GM19372 (cell line): ENCODE results near the gene GSTM4.

Experiments
- ATAC-seq: cut with Tn5 transposase; IDR thresholded peaks from one replicate; pipeline ENCODE4 v1.9.1; 2021; ENCODE audit warnings: mild to moderate bottlenecking, low read depth, moderate library complexity; ENCODE audit not compliant: unreplicated experiment

The GSTM4 gene

DNA sequence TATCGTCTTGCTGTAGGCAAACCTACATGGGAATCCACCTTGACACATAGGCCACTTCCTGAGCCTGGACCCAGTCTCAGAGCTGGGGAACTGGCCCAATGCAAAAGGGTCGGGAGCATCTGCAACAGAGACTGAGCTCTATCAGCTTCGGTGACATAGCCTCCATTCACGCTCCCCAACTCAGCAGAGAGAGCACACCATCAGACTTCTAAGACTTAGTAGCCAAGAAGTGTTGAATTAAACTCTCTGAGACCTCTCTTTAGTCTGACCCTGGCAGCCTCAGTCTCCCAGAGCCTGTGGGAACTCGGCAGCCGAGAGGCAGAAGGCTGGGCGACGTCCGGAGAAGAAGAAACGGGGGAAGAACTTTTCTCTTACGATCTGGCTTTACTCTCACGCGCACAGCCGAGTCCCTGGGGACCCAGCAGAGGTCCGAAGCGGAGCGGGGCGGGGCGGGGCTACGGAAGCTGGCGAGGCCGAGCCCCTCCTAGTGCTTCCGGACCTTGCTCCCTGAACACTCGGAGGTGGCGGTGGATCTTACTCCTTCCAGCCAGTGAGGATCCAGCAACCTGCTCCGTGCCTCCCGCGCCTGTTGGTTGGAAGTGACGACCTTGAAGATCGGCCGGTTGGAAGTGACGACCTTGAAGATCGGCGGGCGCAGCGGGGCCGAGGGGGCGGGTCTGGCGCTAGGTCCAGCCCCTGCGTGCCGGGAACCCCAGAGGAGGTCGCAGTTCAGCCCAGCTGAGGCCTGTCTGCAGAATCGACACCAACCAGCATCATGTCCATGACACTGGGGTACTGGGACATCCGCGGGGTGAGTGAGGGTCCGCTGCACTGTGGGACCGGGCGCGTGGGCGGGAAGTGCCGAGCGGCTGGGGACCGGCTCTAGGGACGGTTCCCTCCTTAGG is at the start of gene GSTM4:
TSS of gene GSTM4 (plus strand) at position 485 of the 905 bp plus-strand sequence. CDS start at position 776, 291 bp downstream.
- peak; percentile 89 for ATAC-seq

- ATAC-seq = no peak
Measured at GRCh38 chr1:109609881-109610280, 46.0 kb upstream of the GSTM4 start.

DNA sequence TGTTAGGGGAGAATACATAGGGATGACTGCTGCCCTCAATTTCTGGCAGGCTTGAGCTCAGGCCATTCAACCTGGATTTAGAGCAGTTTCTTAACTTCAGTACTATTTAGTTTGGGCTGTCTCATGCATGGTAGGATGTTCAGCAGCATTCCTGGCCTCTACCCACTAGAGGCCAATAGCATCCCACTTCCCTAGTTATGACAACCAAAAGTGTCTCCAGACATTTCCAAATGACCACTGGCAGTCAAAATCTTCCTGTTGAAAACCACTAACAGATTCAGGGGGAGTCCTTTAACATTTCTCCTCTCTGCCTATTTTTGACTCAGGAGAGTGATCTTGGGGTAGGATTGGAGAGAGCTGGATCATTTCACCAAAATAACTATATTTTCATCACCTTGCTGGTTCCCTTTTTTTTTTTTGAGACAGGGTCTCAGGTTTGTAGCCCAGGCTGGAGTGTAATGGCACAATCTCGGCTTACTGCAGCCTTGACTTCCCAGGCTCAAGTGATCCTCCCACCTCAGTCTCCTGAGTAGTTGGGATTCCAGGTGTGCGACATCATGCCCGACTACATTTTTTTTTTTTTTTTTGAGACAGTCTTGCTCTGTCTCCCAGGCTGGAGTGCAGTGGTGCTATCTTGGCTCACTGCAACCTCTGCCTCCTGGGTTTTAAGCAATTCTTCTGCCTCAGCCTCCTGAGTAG is 45.1 kb upstream of the GSTM4 start:
- no peak for ATAC-seq

DNA sequence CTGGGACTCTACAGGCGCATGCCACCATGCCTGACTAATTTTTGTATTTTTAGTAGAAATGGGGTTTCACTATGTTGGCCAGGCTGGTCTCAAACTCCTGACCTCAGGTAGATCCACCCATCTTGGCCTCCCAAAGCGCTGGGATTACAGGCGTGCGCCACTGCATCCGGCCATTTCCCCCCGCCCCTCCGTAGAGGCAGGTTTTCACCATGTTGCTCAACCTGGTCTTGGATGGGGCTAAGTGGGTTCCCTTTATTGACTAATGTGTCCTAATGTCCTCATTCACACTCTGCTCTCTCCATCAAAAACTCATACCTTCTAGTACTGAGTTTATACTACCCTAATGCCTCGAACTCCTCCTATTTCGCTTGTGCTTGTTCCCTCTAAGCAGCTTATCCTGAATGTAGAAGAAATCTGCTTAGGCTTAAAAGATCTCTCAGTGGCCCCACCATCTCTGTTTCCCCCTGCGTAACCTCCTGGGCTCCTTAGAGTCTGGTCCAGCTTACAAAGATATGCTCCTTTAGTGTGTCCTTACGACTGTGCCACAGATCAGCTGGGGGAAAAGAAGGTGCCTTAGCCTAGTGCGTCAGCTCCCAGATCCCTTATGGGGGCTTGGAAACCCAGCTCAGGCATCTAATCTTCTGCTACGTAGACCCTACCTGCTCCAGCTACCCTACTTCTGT is 44.5 kb upstream of the GSTM4 start:
- ATAC-seq = no peak

GRCh38 chr1:109613361-109614147 is 42.3 kb upstream of the GSTM4 start:
- ATAC-seq = no peak

DNA sequence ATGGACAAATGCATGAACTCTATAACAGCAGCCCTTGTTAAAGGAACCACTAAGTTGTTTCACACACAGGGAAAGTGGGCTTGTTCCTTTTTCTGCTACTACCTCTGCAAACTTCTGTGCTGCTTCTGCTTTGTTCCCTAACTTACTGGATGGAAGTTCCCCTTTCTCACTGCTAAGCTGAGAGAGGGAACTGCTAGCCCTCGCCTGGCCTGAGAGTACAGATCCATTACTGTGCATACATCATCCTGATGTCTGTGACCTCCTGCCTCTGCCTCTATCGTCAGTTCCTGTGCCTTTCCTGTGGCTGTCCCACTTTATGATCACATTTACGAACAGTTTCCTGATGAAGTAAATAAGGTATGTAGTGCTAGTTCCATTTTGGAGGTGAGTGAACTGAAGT is 40.0 kb upstream of the GSTM4 start:
- ATAC-seq = no peak

DNA sequence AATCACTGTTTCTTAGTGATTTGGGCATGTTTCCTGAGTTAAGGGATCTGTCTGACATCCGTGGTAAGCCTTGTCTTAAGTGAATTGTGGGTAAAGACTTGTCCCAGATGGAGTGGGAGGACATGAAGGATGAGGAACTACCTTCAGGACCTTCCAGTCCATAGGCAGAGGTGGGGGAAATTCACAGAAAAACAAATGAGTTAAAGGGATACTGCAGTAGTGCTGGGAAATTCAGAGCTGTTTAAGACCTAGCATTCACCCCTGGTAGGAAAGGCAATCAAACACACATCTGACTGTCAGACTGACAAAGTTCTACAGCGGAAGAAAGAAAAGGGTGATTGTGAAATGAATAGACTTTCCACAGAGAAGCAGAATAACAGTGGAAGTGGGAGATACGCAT is 39.5 kb upstream of the GSTM4 start:
- ATAC-seq = no peak

DNA sequence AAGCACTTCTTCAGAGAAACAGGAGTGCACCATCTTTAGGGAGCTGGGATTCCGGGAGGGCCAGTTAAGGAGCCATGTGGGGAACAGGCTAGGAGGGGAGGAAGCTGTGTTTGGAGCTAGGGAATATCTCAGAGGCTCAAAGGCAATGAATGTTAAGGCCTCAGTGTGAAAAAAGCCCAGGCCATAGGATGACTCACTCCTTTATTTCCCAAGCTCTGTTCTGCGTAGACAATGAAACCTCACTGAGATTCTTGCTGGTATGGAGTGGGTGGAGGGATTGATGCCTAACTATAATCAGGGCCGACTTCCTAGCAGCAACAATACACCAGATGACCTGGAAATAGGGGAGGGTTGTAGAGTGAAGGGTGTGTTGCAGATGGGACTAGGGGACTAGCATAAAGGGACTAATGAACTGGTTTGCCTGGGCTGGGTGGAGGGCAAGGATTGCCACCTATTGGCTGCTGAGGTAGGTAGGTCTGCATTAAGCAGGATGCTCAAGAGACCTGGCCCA is 38.6 kb upstream of the GSTM4 start:
- no peak for ATAC-seq

DNA sequence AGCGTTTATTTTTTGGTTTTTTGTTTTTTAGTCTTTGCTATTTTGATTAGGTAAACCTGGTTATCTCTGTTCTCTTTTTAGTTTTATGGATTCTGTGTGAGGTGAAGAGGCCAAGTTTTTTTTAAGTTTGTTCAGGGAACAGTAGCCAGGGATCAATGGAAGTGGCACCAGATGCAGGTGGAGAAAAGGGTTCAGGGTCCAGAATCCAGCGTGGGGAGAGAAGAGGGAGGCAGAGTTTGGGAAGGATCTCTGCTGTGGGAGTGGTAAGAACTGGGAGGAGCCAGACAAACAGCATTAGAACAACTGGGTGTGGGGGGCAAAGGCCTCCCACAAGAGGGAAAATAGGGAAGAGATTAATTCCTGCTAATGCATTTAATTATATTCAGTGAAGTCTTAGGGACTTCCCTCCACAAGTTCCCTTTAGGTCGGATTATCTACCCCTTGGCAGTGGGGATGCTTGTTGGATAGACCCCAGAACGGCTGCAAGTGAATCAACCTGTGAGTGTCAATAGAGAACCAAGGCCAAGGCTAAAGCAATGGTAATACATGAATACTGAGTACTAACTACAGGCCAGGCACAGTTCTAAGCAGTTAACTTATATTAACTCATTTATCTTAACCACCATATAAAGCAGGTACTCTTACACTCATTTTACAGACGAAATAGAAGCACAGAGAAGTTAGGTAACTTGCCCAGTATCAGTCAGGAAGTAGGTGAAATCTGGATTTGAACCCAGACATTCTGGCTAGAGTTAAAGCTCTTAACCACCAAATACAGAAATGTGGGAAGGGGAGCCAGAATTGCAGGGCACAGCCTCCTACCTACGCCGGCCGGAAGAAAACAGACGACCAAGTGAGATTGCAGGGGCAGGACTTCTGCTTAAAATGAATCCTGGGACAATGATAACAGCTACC is 37.0 kb upstream of the GSTM4 start:
- ATAC-seq = no peak

GRCh38 chr1:109619576-109620400 is 36.1 kb upstream of the GSTM4 start, which contains the start of the genes AMPD2 and GNAT2:
Gene AMPD2, plus strand, starts transcription at chr1:109619837. Its CDS starts 1,339 bp downstream, at chr1:109621176.
Gene GNAT2, minus strand, starts transcription at chr1:109619616. Its CDS starts 6,746 bp downstream, at chr1:109612870.
- ATAC-seq = peak; percentile 60

DNA sequence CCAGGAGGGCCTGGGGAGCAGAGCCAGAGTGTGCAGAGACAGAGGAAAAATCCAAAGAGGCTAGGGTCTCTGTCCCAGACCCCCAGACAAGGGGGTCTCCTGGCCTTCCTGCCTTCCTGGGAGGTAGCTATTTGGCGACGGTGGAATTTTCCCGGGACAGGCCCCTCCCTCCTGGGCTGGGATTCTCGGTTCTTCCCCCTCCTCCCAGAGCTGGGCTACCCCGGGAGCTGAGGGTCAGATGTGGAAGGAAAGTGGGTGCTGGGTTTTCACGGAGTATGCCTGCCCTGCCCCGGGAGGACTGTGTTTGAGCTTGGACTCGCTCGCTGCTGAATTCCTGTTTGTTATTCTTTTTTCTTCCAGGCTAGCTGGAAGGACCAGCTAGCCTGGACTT is 35.5 kb upstream of the GSTM4 start:
- ATAC-seq = no peak

DNA sequence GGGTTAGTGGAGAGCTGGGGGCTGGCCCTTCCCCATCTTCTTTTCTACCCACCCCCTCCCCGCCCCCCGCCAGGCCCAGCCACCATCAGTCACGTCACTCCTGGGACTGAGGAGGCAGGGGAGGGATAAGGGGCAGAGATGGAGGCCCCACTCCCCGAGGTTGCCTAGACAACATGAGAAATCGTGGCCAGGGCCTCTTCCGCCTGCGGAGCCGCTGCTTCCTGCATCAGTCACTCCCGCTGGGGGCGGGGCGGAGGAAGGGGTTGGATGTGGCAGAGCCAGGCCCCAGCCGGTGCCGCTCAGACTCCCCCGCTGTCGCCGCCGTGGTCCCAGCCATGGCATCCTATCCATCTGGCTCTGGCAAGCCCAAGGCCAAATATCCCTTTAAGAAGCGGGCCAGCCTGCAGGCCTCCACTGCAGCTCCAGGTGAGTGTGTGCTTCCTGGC is 35.0 kb upstream of the GSTM4 start:
- ATAC-seq = peak; percentile 70

GRCh38 chr1:109621379-109622136 is 34.3 kb upstream of the GSTM4 start:
- ATAC-seq = no peak

GRCh38 chr1:109622137-109622892 is 33.6 kb upstream of the GSTM4 start:
- ATAC-seq = no peak

GRCh38 chr1:109622895-109623294 is 33.0 kb upstream of the GSTM4 start:
- ATAC-seq = no peak

DNA sequence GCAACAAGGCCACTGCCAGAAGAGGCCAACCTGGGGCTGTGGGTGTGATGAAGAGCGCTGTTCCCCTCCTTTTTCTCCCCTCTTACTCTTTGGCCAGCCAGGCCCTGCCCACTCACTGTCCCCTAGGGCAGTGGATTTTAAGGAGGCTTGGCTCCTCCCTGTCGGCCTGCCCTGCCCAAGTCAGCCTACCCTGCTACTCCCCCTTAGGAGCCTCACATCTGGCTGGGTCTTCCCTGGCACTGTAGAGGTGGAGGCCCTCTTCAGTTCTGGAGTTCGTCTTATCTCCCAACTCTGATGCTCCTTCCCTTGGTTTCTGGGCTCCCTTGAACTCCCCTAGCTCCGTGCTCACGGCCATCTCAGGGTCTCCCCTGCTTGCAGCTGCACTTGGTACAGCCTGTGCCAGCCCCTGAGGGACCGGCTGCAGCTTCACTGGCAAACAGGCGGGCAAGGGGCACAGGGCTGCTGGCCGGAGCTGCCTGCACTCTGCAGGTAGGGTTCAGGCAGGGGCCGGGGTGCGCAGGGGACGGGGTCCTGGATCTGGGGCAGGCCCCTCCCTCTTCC is 32.2 kb upstream of the GSTM4 start:
- no peak for ATAC-seq
